ENCODE measurements around the gene RANGAP1.

GRCh38 chr22:41280854-41281253, 5.1 kb downstream of the RANGAP1 start:
- TF ChIP-seq EP300 (IDR thresholded peaks at IDR 0.05) (no peak), POLR2AphosphoS5 (IDR thresholded peaks at IDR 0.05) (no peak), POLR2A (IDR thresholded peaks at IDR 0.05) (no peak)
- TF ChIP-seq, protein P1, sequence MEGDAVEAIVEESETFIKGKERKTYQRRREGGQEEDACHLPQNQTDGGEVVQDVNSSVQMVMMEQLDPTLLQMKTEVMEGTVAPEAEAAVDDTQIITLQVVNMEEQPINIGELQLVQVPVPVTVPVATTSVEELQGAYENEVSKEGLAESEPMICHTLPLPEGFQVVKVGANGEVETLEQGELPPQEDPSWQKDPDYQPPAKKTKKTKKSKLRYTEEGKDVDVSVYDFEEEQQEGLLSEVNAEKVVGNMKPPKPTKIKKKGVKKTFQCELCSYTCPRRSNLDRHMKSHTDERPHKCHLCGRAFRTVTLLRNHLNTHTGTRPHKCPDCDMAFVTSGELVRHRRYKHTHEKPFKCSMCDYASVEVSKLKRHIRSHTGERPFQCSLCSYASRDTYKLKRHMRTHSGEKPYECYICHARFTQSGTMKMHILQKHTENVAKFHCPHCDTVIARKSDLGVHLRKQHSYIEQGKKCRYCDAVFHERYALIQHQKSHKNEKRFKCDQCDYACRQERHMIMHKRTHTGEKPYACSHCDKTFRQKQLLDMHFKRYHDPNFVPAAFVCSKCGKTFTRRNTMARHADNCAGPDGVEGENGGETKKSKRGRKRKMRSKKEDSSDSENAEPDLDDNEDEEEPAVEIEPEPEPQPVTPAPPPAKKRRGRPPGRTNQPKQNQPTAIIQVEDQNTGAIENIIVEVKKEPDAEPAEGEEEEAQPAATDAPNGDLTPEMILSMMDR (IDR thresholded peaks at IDR 0.05): no peak

All from sigmoid colon (tissue), 4 donors.